HG03378 (cell line): ENCODE measurements around the gene MIB1.

Experiments used
- ATAC-seq: cut with Tn5 transposase; IDR thresholded peaks from one replicate; pipeline ENCODE4 v1.9.1; 2021; ENCODE audit warnings: mild to moderate bottlenecking, moderate library complexity; ENCODE audit not compliant: unreplicated experiment

The MIB1 gene

DNA sequence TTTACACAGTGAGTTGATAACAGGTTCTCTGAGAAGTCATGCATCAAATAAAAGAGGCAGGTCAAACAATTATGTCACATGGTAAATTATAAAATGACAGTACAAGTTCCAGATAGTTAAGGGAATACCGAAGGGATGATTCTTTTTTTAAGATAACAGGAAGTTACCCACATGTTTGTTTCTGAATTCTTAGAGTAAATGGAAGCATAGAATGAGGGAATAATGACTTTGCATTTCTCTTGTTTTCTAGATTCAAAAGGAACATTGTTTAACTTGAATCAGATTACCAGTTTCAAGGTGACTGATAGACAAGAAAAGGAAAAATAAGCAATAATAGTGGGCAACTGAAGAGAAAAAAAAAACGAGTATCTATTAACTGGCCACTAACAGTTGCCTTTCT, 124.5 kb downstream of the MIB1 start:
- ATAC-seq, result no peak

DNA sequence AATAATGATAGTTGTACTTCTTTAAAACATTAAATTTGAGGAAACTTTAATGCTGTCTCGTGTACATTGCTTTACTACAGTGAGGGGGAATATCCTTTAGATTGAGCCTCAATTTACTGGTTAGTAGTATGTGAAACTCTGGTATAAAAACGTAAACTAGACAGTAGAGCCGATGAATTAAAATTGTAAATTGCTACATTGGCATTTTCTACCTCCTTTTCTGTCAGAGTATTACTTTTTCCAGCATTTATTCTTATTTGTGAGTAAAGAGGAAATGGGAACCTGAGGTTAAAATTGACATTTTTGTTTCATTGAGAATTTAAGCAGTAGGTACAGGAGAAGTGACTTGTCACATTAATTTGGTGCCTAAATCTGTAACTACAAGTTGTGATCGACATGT, 128.2 kb downstream of the MIB1 start:
- ATAC-seq, result no peak

DNA sequence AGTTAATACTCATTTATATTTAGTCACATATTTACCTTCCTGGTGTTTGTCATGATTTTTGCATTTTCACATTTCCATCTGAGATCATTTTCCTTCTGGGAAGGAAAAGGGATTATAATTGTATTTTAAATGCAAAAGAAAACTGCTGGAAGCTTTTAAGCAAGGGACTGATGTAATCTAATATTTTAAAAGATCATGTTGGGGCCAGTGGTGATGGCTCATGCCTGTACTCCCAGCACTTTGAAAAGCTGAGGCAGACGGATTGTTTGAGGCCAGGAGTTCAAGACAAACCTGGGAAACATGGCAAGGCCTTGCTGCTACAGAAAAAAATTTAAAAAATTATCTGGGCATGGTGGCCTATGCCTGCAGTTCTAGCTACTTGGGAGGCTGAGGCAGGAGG, 149.0 kb downstream of the MIB1 start:
- ATAC-seq, result no peak

DNA sequence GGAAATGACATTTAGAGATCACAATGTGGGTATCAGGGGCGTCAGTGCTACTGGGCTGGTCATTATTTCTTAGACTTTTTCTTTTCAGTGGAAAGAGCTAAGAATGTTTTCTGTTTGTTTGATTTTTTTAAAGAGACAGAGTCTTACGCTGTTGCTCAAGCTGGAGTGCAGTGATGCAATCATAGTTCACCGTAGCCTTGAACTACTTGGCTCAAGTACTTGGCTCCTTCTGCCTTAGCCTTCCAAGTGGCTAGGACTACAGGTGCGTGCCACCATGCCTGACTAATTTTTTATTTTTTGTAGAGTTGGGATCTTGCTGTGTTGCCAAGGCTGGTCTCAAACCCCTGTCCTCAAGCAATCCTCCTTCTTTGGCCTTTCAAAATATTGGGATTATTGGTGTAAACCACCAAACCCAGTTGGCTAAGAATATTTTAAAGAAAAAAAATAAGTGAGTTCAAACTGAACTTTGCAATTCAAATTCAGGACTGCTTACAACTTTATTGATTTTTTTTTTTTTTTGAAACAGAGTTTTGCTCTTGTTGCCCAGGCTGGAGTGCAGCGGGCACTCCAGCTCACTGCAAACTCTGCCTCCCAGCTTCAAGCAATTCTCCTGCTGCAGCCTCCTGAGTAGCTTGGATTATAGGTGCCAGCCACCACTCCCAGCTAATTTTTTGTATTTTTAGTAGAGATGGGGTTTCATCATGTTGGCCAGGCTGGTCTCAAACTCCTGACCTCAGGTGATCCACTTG, 154.2 kb downstream of the MIB1 start:
- ATAC-seq, result no peak

GRCh38 chr18:21896732-21897336, 156.2 kb downstream of the MIB1 start:
- ATAC-seq, result no peak

DNA sequence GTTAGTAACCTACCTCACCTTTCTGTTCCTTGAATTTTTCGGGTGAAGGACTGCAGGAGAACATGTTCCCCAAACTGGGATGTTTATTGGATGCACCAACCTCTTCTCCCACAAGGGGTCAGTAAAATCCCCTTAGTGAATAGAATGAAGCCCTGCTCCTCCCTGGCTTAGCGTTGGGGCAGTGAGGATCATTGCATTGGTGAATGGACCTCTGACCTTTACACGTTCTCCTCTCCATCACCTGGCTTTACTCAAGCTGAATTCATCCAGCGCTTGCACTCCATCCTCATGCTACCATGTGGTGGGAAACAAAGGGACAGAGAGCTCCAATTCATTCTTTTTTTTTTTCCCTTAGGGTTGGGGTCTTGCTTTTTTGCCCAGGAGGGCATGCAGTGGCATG, 157.2 kb downstream of the MIB1 start:
- ATAC-seq, result no peak

DNA sequence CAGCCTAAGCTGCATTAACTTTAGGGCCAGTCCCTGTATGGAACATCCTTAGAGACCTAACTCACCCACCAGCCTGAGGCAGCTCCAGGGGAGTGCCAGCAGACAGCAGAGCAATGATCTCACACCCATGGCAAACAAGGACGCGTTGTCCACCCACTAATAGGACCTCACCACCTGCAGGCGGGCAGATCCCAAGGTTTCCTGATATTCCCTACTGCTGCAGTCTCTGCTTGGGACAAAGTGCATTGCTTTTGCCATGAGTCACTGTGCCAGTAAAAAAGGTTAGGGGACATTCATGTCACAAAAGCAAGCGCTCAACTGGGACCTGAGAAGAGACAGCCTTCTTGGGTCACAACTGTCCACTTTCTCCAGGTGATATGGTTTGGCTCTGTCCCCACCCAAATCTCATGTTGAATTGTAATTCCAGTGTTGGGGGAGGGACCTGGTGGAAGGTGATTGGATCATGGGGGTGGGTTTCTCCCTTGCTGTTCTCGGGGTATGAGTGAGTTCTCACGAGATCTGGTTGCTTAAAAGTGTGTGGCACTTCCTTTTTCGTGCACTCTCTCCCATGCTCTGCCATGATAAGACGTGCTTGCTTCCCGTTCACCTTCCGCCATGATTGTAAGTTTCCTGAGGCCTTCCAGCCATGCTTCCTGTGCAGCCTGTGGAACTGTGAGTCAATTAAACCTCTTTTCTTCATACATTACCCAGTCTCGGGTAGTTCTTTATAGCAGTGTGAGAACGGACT, 160.2 kb downstream of the MIB1 start:
- ATAC-seq, result no peak

DNA sequence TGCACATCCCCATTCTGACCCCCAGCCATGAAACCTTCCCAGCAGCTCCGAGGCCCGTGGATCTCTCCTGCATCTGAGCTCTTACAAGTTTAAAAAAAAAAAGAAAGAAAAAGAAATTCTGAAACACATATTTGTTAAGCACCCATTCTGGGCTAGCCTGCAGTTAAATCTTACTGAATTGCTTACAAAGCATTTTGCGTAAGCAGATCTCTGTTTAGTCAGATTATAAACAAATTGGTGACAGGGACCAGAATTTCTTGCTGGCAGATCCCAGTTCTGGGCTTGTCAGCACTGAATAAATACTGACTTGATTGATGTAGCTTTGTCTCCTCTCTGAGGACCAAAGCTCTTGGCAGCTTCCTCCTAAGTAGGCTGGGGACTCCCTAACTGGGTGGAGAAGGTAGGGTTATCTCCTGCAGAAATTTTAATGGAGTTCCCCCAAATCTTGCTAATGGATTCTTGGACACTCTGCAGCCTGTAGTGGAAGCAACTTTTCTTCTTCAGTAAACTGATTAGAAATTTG, 160.9 kb downstream of the MIB1 start:
- no peak for ATAC-seq

GRCh38 chr18:21903709-21904108, 163.1 kb downstream of the MIB1 start:
- ATAC-seq, result no peak

DNA sequence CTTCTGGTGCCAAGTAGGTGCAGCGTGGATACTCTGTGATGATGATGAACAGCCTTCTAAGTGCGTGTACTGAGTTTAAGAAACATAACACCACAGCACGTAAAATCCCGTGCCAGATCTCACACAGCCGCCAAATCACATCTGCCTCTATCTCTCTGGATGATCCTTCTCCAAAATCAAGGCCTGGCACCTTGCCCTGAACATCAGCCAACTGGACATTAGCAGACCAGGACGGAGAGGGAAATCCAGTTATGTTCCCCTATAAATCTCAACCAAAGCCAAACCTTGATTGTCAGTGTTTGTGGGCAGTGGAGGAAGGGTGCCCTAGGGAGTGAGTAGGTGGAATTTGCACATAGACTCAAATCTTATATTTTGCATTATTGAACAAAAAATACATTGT, 164.3 kb downstream of the MIB1 start:
- ATAC-seq, result no peak

- ATAC-seq, result no peak
Observed at GRCh38 chr18:21907451-21907850, 166.9 kb downstream of the MIB1 start.

DNA sequence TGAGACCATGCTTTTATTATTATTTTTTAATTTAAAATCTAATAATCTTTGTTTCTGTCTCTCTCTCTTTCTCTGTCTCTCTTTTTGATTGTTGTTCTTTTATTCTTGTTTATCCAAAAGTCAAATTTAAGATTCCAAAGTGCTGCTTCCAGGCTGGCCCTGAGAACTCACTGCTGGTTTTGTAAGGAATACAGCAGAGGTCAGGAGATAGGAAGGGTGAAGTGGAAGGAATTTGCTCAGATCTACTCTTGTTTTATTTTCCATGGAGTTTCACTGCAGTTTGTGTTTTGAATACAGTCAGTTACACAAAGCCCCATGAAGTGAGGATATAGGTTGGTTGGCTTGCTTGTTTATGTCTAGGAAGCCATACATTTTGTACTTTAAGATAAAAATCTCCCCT, 168.1 kb downstream of the MIB1 start:
- ATAC-seq, result no peak

DNA sequence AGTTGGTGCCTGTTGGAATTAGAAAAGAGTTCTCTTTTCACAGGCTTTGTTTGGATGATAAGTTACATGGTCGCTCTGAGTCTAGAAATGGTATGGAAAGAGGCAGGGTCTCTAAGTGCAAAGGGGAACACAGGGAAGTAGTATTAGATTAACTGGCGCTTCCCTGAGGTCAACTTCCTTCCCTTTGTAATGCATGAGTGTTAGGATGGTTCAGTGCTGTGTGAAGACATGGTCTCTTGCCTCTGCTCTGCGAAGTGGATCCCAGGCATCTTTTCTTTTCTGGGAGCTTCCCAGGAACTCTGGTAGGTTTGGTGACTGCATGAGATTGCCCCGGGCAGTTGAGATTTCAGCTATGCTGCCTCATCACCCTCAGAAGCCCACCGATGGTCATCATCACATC, 170.3 kb downstream of the MIB1 start:
- no peak for ATAC-seq

DNA sequence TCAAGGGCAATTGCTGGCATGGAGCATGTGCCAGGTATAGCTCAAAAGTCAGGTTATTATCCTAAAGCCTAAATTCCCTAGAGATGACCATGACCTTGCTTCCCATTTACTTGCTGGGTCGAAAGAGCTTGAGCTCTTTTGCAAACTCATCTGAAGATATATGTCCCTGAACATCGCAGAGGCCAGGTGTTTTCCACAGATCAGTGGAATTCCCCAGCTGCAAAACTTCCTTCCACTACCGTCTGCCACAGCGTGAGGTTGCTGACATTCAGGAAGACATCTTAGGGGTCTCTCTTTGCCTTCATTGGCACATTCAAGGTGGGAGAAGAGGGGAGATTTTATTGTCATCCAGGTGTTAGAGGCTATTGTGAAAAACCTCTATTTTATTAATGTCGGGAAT, 171.0 kb downstream of the MIB1 start:
- no peak for ATAC-seq

- no peak for ATAC-seq
Observed at GRCh38 chr18:21912339-21913239, 172.0 kb downstream of the MIB1 start.

- ATAC-seq, result no peak
Observed at GRCh38 chr18:21914739-21915319, 174.2 kb downstream of the MIB1 start.

- no peak for ATAC-seq
Observed at GRCh38 chr18:21915546-21915945, 175.0 kb downstream of the MIB1 start.

DNA sequence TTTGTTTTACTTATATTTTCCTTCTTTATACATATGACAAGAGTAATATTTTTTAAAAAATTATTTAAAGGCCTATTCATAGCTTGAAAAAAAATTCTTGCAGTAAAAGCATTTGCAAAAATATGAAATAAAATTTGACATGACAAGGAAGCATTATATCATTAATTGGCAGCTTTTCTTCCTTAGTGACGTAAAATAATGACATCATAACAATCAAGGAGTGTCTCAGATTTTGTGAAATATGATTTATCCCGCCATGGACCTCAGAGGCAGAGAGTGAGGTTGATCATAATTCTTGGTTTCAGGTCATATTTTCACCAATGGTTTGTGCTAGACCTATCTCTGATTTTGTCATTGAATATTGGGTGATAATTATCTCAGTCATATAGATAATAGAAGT, 176.0 kb downstream of the MIB1 start:
- ATAC-seq, result no peak

- ATAC-seq, result no peak
Observed at GRCh38 chr18:21918693-21919092, 178.1 kb downstream of the MIB1 start.
